Measurements from ENCODE around the gene KLHL36.
A peak's percentile ranks its signal among the peaks of the same experiment; 100 is the strongest.

The KLHL36 gene

DNA sequence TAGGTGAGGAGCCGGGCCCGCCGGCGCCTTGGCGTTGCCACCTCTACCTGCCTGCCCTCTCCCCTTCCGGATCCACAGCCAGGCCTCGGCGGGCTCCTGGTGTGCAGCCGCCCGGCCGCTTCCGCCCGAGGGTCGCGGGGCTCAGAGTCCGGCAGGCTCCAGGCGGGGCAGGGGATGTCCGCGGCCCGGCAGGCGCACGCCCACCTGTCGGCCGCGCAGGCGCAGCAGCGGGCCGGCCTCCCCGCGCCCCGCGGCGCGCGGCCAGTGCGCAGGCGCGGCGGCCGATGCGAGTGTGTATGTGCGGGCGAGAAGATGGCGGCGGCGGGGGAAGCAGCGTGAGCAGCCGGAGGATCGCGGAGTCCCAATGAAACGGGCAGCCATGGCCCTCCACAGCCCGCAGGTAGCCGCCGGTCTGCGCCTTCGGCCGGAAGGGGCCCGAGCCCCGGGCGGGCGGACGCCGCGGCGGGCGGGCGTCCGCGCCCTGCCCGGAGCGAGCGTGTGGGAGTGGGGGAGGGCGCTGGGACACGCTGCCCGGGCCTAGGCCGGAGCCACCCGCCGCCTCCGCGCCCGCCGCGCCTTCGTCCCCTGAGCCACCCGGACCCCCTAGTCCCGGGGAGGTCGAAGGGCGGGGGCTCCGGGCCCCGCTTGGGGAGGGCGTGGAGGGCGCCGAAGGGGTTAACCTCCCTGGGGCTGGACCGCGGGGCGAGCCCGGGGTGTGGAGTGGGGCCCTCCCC, 51.6 kb downstream of the KLHL36 start, which contains the start of gene USP10:
TSS of gene USP10 (plus strand) at position 289 of the 734 bp plus-strand sequence. CDS start at position 380, 91 bp downstream.
- peak; percentile 68 for DNase-seq

DNA sequence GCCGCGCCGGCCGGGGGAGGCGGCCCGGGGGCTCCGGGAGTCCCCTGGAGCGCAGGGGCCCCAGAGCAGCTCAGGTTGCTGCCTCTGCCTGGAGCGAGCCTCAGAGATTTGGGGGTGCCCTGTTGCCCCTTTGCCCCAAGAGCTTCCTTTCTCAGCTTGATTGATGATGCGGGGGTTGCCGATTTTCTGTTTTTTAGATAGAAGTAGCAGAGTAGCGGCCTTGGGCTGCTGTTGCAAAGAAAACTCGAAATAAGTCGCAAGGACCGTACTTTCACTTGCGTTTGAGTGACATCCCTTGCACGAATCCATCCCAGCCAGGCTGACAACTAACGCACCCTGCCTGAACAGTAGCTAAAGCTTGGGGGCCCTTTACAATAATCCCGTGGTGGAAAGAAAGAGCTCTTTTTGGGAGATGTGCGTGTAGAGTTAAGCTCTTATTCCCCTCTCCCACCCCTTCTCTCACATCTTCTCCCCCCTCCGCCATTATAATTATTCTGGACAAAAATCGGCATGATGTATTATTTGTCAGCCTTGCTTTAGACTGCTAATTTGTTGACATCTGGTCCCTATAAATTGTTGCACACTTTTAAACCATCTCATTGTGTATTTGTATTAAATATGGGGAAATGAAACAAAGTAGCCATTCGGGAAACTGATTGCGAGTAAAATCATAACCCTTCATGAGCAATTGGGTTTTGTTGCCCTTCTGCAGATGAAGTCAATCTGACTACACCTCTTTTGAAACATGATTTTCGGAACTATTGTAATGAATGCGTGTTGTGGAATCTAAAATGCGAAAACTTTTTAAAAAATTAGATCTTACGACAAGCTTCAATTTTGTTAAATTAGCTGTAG, 52.4 kb downstream of the KLHL36 start:
- no peak for DNase-seq

DNA sequence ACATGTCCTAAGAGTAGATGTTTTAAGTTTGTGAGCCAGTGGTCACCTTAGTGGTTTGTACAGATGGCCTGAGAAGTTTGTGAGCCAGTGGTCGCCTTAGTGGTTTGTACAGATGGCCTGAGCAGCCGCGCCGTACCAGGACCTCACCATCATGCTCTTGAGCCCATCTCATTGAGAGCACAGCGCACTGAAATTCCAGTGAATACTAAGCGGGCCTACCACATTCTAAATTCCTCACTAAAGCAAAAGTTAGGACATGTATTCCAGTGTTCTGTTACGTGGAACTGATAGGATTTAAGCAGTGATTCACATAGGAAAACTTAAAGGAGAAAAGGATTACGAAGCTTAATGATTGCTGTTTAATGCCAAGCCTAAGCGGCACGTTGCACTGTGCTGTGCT, 55.4 kb downstream of the KLHL36 start:
- DNase-seq = no peak

DNA sequence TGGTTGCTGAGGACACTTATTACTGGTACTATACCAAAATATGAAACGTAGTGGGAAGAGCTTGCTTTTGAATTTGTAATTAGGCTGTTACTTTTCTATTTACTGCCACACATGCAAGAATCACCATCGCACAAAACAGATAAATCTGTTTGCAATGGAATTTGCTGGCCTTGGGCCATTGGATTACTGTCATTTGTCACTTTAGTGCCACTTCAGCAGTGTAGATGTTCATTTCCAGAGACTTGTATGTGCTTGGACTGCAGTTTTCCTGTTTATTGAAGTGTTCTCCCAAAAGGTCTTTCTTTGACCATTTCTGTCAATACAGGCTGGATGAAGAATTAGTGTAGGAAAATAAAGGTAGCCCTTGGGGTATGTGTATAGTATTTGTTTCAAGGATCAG, 55.9 kb downstream of the KLHL36 start:
- no peak for DNase-seq

DNA sequence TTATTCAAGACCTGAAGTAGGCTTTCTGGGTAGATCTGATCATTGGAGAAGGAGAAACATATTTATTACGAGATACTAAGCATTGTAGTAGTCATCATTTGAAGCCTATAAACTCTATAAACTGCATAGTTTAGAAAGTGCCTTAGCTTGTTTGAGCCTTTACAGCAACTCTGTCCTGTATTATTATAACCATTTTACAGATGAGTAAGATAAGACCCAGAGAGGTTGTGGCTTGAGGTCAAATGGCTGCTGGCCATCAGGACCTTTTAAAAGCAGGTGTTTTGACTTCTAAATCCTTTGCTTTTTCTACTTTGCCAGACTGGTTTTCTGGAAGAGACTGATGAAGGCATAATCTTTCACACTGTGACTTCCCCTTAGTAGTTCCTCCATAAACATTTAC, 58.5 kb downstream of the KLHL36 start:
- no peak for DNase-seq

DNA sequence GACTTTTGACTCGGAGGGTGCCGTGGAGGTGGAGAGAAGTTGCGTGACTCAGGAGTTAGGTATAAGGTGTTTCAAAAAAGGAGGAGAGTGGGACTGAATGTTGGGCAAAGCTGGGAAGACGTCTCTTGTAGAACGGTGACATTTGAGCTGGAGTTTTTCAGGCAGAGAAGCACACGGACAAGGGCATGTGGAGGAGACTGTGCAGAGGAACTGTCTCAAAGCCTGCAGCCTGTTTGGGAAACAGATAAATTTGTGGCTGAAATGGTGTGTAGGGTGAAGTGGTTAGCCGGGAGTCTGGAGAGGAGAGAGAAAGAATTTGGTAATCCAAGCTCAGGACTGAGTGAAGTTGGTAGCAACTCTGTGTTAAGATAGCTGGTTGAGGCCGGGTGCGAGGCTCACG, 61.3 kb downstream of the KLHL36 start:
- no peak for DNase-seq

DNA sequence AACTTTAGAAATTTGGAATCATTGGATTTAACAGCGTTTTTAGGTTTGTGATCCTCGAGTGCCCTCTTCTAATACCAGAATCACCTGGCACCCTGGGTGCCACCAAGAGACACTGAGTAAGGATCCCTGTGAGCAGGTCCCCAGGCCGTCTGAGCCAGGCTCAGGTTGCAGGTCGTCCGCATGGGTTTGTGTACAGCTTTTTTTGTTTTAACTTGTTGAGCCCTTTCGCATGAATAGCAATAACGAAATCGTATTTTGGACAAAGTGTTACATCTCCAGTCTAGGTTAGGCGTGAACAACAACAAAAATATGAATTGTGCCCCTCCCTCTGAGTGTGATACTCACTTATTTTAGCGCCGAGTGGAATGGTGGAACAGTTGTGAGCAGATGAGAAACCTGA, 62.4 kb downstream of the KLHL36 start:
- no peak for DNase-seq

Data from HCEC 1CT (cell line).